Loucy (cell line): ENCODE data around the gene TMIGD1.

Experiments
- CTCF ChIP-seq: fragments of 200-600 bp; sonication (generic); conservative IDR thresholded peaks from 2 replicates; pipeline ENCODE4 v1.5.1; 2014; ENCODE audit warnings: mild to moderate bottlenecking, antibody characterized with exemption, low read length
- EZH2phosphoT487 ChIP-seq: fragments of 200-600 bp; IDR thresholded peaks from 2 replicates; pipeline ENCODE4 v1.6.1; 2018; ENCODE audit warnings: antibody characterized with exemption, mild to moderate bottlenecking, moderate library complexity, borderline replicate concordance

DNA sequence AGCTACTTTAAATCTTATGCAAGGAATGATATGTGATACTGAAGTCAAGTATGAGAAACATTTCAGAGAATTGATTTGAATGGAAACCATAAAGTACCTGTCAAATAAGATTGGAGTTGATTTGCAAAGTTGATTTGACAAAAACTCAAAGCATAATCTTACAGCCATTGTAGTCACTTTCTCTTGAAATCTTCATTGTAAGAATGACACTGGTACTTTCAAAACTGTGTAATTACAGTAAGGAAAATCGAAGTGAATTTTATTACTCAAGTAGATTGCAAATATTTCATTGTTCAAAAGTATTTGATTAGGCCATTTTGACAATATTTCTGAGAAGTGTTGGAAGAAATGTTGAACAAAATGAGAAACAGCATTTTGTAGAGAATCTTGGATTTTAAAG lies 48.5 kb upstream of the TMIGD1 start:
- no peak for TF ChIP-seq CTCF
- no peak for TF ChIP-seq EZH2phosphoT487
